Osteocyte (in vitro differentiated cells): ENCODE results near the gene CATSPERD. TPM values are rescaled to one million over a fixed set of nuclear protein-coding genes. Genes with fewer than 3 reads are reported as not detected.

ENCODE experiments used
- DNase-seq: peaks from one replicate; pipeline ENCODE4 v3.0.0; 2021; ENCODE audit warnings: mixed read lengths; ENCODE audit not compliant: unreplicated experiment; ENCODE audit errors: extremely low spot score
- H3K27ac Mint-ChIP-seq: one replicate; pipeline ENCODE4 v1.8.0; 2021; ENCODE audit warnings: mild to moderate bottlenecking, mixed read lengths; ENCODE audit not compliant: unreplicated experiment
- H3K27me3 Mint-ChIP-seq: one replicate; pipeline ENCODE4 v1.8.0; 2021; ENCODE audit warnings: mixed read lengths; ENCODE audit not compliant: unreplicated experiment
- H3K36me3 Mint-ChIP-seq: one replicate; pipeline ENCODE4 v1.8.0; 2021; ENCODE audit warnings: mixed read lengths; ENCODE audit not compliant: unreplicated experiment
- H3K4me1 Mint-ChIP-seq: one replicate; pipeline ENCODE4 v1.8.0; 2021; ENCODE audit warnings: mixed read lengths; ENCODE audit not compliant: unreplicated experiment
- H3K4me3 Mint-ChIP-seq: one replicate; pipeline ENCODE4 v1.8.0; 2021; ENCODE audit warnings: mild to moderate bottlenecking, moderate library complexity, mixed read lengths; ENCODE audit not compliant: unreplicated experiment
- H3K9me3 Mint-ChIP-seq: one replicate; pipeline ENCODE4 v1.8.0; 2021; ENCODE audit warnings: mixed read lengths; ENCODE audit not compliant: unreplicated experiment
- CTCF ChIP-seq: fragments of 200-600 bp; sonication (generic); IDR thresholded peaks from 2 replicates; pipeline ENCODE4 v1.5.0; 2021; ENCODE audit warnings: antibody characterized with exemption, mild to moderate bottlenecking, moderate library complexity
- total RNA-seq: library from RNA; stranded (reverse); gene quantifications from 2 replicates; pipeline ENCODE4 v1.2.1, GENCODE V29; 2021

Gene CATSPERD
- total RNA-seq, 1 donor from 2014 or later: not detected

GRCh38 chr19:5705552-5705951, 14.9 kb upstream of the CATSPERD start:
- Mint-ChIP-seq H3K4me1 (no peaks in the 10 kb centered on the region), H3K27ac (no peak overlapping the region), H3K27me3 (no peaks in the 10 kb centered on the region), H3K36me3 (peaks cover 22% of the 10 kb centered on the region), H3K4me3 (no peak overlapping the region), H3K9me3 (no peaks in the 10 kb centered on the region)
- DNase-seq: no peak
- no peak for TF ChIP-seq CTCF

GRCh38 chr19:5706876-5707573, 13.4 kb upstream of the CATSPERD start:
- no peak for DNase-seq
- Mint-ChIP-seq H3K27me3 (no peaks in the 10 kb centered on the region), H3K36me3 (peaks cover 18% of the 10 kb centered on the region), H3K4me3 (no peak overlapping the region), H3K4me1 (no peaks in the 10 kb centered on the region), H3K9me3 (no peaks in the 10 kb centered on the region), H3K27ac (no peak overlapping the region)
- no peak for TF ChIP-seq CTCF

DNA sequence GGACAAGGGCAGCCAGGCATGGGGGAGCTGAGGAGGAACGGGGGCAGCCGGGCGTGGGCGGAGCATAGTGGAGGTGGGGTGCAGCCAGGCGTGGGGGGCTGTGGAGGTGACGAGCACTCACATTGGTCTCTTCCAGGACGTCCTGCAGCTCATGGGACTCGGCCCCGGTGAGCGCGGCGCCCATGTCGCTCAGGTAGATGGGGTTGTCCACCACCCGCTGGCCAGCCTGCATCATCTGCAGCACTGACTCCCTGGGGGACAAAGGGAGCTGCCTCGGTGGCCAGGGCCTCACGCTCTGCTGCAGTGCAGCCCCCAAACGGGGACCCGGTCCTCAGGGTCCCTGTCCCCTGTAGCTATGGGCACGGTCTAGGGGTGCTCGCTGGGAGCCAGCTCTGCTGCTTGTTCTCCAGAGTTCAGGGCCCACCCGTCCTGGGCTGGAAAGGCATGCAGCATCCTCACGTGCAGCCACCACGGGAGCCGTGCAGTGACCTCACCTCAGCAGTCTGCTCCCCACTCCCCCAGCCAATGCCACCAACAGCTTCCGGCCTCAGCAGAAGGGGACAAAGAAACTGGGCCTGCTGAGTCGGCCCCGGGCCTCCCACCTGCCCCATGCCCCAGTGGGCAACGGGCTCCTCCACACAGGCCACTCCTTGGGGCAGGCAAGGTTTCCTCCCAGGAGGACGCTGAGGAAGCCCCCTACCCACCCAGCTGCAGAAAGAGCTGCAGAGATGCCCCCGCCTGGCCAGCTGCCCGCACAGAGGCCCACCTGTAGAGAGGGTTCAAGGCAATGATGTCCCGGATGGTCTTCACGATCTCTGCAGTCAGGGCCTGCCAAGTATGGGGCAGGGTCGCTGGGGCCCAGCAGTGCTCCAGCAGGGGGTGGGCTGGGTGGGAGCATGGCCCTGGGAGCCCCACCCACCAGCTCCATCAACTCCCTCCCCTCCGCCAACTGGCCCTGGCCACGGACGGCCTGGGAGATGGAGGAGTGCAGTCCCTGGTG, 12.6 kb upstream of the CATSPERD start:
- H3K4me1 Mint-ChIP-seq: no peaks in the 10 kb centered on the region
- H3K27me3 Mint-ChIP-seq: no peaks in the 10 kb centered on the region
- no peak overlapping the region for H3K27ac Mint-ChIP-seq
- peak; percentile 83 for DNase-seq
- no peaks in the 10 kb centered on the region for H3K9me3 Mint-ChIP-seq
- no peak overlapping the region for H3K4me3 Mint-ChIP-seq
- H3K36me3 Mint-ChIP-seq: peaks cover 21% of the 10 kb centered on the region
- TF ChIP-seq CTCF: no peak

DNA sequence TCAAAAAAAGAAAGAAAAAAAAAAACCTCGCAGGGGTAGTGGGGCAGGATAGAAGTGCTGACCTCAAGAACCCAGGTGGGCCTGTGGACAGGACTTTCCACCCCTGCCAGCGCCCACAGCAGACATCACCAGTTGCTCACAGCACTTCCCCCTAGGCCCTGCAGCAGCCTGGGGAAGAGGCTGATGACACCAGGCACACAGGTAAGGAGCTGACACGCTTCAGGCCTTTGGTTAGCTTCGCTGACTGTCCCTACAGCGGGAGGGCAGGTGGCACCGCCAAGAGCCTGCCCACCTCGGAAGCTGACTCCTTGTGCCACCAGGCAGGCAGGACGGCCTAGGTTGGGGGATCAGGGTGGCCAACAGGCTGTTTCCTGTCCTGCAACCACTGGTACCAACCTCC, 9.4 kb upstream of the CATSPERD start:
- no peaks in the 10 kb centered on the region for H3K9me3 Mint-ChIP-seq
- peaks cover 17% of the 10 kb centered on the region for H3K36me3 Mint-ChIP-seq
- TF ChIP-seq CTCF: no peak
- H3K27ac Mint-ChIP-seq: no peak overlapping the region
- H3K27me3 Mint-ChIP-seq: no peaks in the 10 kb centered on the region
- H3K4me1 Mint-ChIP-seq: peaks cover 3% of the 10 kb centered on the region
- no peak overlapping the region for H3K4me3 Mint-ChIP-seq
- no peak for DNase-seq

GRCh38 chr19:5711713-5712161, 8.7 kb upstream of the CATSPERD start:
- H3K27ac Mint-ChIP-seq: no peak overlapping the region
- peaks cover 5% of the 10 kb centered on the region for H3K4me1 Mint-ChIP-seq
- no peak overlapping the region for H3K4me3 Mint-ChIP-seq
- H3K27me3 Mint-ChIP-seq: no peaks in the 10 kb centered on the region
- no peaks in the 10 kb centered on the region for H3K9me3 Mint-ChIP-seq
- peak; percentile 83 for DNase-seq
- TF ChIP-seq CTCF: no peak
- H3K36me3 Mint-ChIP-seq: peaks cover 13% of the 10 kb centered on the region
